HCT116 (cell line): Measurements from ENCODE around the gene B3GNT2. TPM values are rescaled to one million over a fixed set of nuclear protein-coding genes. Genes with fewer than 3 reads are reported as not detected.

Experiments
- ATAC-seq: fragments of 200-7000 bp; cut with Tn5 transposase; 2 replicates; pipeline ENCODE4 v1.9.1; 2020; ENCODE audit warnings: mild to moderate bottlenecking, moderate library complexity
- BruUV-seq: library from RNA; stranded (reverse); fragments of 400-500 nt; replicated peaks from 2 replicates; lab custom pipeline; 2021; lab: Mats Ljungman, UMichigan
- CTCF ChIA-PET: fragments of 300-600 bp; sonication (Branson Sonifier 250); formaldehyde crosslinking; loops from one replicate; lab custom pipeline; 2021; ENCODE audit warnings: antibody characterized with exemption; lab: Charles Lee
- POLR2A ChIA-PET: fragments of 300-600, 350-600 bp; sonication (Branson Sonifier 250); formaldehyde crosslinking; loops from one replicate; lab custom pipeline; 2021; ENCODE audit warnings: antibody characterized with exemption; lab: Charles Lee
- RAD21 ChIA-PET, 2 experiments: fragments of 300-600 bp; sonication (Branson Sonifier 250); formaldehyde crosslinking; loops; one replicate each; lab custom pipeline; 2023; ENCODE audit warnings: low total read pairs in 2 of 2; ENCODE audit not compliant: uncharacterized antibody in 2 of 2, unreplicated experiment in 2 of 2, low non-redundant PET in 1 of 2; lab: Charles Lee
- DNase-seq: peaks from one replicate; pipeline ENCODE4 v3.0.0-alpha.2; 2010; ENCODE audit warnings: low read depth, low spot score
- H2AFZ ChIP-seq: fragments of 200-600 bp; shearing (Covaris generic), sonication (generic); 2 replicates; pipeline ENCODE4 v1.6.1; 2017; ENCODE audit warnings: low read depth, mixed run types, mixed read lengths, antibody characterized with exemption, low read length; ENCODE audit not compliant: poor library complexity, severe bottlenecking
- H3K27ac ChIP-seq: 2 replicates; pipeline ENCODE4 v1.5.1; 2012; ENCODE audit warnings: low read depth, low read length
- H3K27me3 ChIP-seq: fragments of 200-600 bp; sonication (generic); 2 replicates; pipeline ENCODE4 v1.6.1; 2016; ENCODE audit warnings: mixed run types, low read length, mixed read lengths; ENCODE audit not compliant: insufficient read depth
- H3K36me3 ChIP-seq, 2 experiments: fragments of 200-500 bp in 1 of 2; fragments of 200-600 bp in 1 of 2; sonication (Bioruptor generic) in 1 of 2; sonication (generic) in 1 of 2; 2 replicates each; pipeline versions ENCODE4 v1.5.1 to v1.6.1; 2014 to 2016; ENCODE audit warnings: low read length in 2 of 2, inconsistent platforms in 1 of 2, mixed read lengths in 1 of 2, mixed run types in 1 of 2; ENCODE audit not compliant: insufficient read depth in 2 of 2, control insufficient read depth in 1 of 2
- H3K4me1 ChIP-seq, 2 experiments: fragments of 200-600 bp in 1 of 2; sonication (generic) in 1 of 2; 2 replicates each; pipeline versions ENCODE4 v1.5.1 to v1.6.1; 2012 to 2017; ENCODE audit warnings: low read length in 2 of 2, inconsistent platforms in 1 of 2, mild to moderate bottlenecking in 1 of 2, mixed read lengths in 1 of 2, mixed run types in 1 of 2, moderate library complexity in 1 of 2; ENCODE audit not compliant: insufficient read depth in 2 of 2, control insufficient read depth in 1 of 2
- H3K4me2 ChIP-seq: fragments of 200-600 bp; sonication (generic); 2 replicates; pipeline ENCODE4 v1.6.1; 2017; ENCODE audit warnings: mixed run types, low read length, mixed read lengths
- H3K4me3 ChIP-seq, 2 experiments: fragments of 200-600 bp in 1 of 2; sonication (generic) in 1 of 2; replicated peaks in 1 of 2; 2 replicates each; pipeline ENCODE4 v1.5.1; 2011 to 2016; ENCODE audit warnings: low read length in 2 of 2, control low read depth in 1 of 2, low read depth in 1 of 2, mild to moderate bottlenecking in 1 of 2, mixed read lengths in 1 of 2, mixed run types in 1 of 2
- H3K79me2 ChIP-seq: fragments of 200-600 bp; sonication (generic); 2 replicates; pipeline ENCODE4 v1.6.1; 2017; ENCODE audit warnings: mild to moderate bottlenecking, mixed run types, low read length, moderate library complexity, mixed read lengths; ENCODE audit not compliant: insufficient read depth
- H3K9ac ChIP-seq: fragments of 200-600 bp; sonication (generic); 2 replicates; pipeline ENCODE4 v1.6.1; 2016; ENCODE audit warnings: low read length, mixed read lengths
- H3K9me2 ChIP-seq: fragments of 200-600 bp; sonication (generic), shearing (Covaris generic); 2 replicates; pipeline ENCODE4 v1.6.1; 2017; ENCODE audit warnings: mixed run types, mild to moderate bottlenecking, moderate library complexity; ENCODE audit not compliant: insufficient read depth
- H3K9me3 ChIP-seq, 2 experiments: fragments of 200-500 bp in 1 of 2; fragments of 200-600 bp in 1 of 2; sonication (Bioruptor generic) in 1 of 2; sonication (generic) in 1 of 2; 2 replicates each; pipeline ENCODE4 v1.6.1; 2014 to 2017; ENCODE audit warnings: low read length in 2 of 2, mixed read lengths in 2 of 2, inconsistent platforms in 1 of 2, low read depth in 1 of 2, mild to moderate bottlenecking in 1 of 2, mixed run types in 1 of 2, moderate library complexity in 1 of 2; ENCODE audit not compliant: control insufficient read depth in 1 of 2, insufficient read depth in 1 of 2
- H4K20me1 ChIP-seq: fragments of 200-600 bp; sonication (generic), shearing (Covaris generic); 2 replicates; pipeline ENCODE4 v1.6.1; 2017; ENCODE audit warnings: mixed run types, mild to moderate bottlenecking, moderate library complexity; ENCODE audit not compliant: insufficient read depth
- CBX3 ChIP-seq: IDR thresholded peaks from 2 replicates; pipeline ENCODE4 v1.6.1; 2012; ENCODE audit warnings: low read depth
- CEBPB ChIP-seq: IDR thresholded peaks from 2 replicates; pipeline ENCODE4 v1.6.1; 2012; ENCODE audit warnings: low read depth
- ELF1 ChIP-seq: IDR thresholded peaks from 2 replicates; pipeline ENCODE4 v1.6.1; 2012; ENCODE audit warnings: low read depth, borderline replicate concordance
- EZH2phosphoT487 ChIP-seq: fragments of 200-600 bp; IDR thresholded peaks from 2 replicates; pipeline ENCODE4 v1.6.1; 2018; ENCODE audit warnings: antibody characterized with exemption, borderline replicate concordance
- RAD21 ChIP-seq: IDR thresholded peaks from 2 replicates; pipeline ENCODE4 v1.6.1; 2012; ENCODE audit warnings: low read depth, mild to moderate bottlenecking
- SIN3A ChIP-seq: IDR thresholded peaks from 2 replicates; pipeline ENCODE4 v1.6.1; 2012; ENCODE audit warnings: low read depth
- SRF ChIP-seq: IDR thresholded peaks from 2 replicates; pipeline ENCODE4 v1.6.1; 2012; ENCODE audit warnings: low read depth
- YY1 ChIP-seq: IDR thresholded peaks from 2 replicates; pipeline ENCODE4 v1.6.1; 2011; ENCODE audit warnings: low read length, low read depth, moderate library complexity, mild to moderate bottlenecking; ENCODE audit not compliant: insufficient replicate concordance; ENCODE audit errors: extremely low read depth
- ZFX ChIP-seq: fragments of 450-650 bp; IDR thresholded peaks from 2 replicates; pipeline ENCODE4 v1.6.1; 2017
- intact Hi-C: fragments of 100-400 bp; cut with micrococcal nuclease; formaldehyde crosslinking; loops from 2 replicates; pipeline ENCODE4 v1.10.0; 2022
- total RNA-seq: library from RNA; stranded (reverse); gene quantifications from one replicate; pipeline ENCODE4 v1.2.1, GENCODE V29; 2021; ENCODE audit not compliant: unreplicated experiment
- TF ChIP-seq, protein P1 (sequence below): IDR thresholded peaks from 2 replicates; pipeline ENCODE4 v1.6.1; 2012; ENCODE audit warnings: low read depth
- TF ChIP-seq, protein P2 (sequence below): IDR thresholded peaks from 2 replicates; pipeline ENCODE4 v1.6.1; 2012
- TF ChIP-seq, protein P3 (sequence below): IDR thresholded peaks from 2 replicates; pipeline ENCODE4 v1.6.1; 2012

The B3GNT2 gene
- total RNA-seq, 1 experiment from 2014 or later, result 21.5 TPM

DNA sequence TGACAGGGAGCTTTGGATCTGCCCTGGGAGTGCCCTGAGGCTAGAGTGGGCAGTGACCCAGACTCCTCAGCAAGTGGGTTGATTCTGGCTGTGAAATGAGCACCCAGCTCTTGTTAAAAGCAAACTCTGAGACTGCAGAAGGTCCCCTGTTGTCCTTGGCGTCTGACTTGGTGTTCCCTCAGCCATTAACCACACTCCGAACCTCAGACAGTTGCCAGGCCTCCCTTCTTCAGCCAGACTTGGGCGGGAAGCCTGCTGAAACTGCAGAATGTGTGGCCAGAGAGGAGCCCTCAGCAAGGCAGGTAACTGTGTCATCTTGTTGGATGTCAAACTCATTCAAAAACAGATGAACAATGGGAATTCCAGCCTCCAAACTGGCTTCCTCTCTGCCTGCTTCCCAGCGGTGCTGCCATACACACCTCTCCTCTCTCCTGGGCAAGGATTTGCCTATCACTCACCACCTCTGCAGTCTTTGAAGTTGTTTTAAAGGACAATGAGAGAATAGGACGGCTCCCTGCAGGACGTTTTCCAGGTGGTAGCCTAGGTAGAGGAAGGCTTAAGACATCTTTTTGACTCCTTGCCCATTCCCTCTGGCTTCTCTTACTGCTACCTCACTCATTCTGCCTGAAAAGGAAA lies 38.9 kb upstream of the B3GNT2 start:
- no peak overlapping the region for H3K9ac ChIP-seq
- H2AFZ ChIP-seq, result no peak overlapping the region
- CTCF ChIA-PET, result no interaction called here
- H3K27me3 ChIP-seq, result no peaks in the 10 kb centered on the region
- ATAC-seq (no peak), DNase-seq (no peak)
- H4K20me1 ChIP-seq, result no peaks in the 10 kb centered on the region
- POLR2A ChIA-PET, result no interaction called here
- RAD21 ChIA-PET, result no interaction called here
- BruUV-seq, result no TSS peak
- H3K4me2 ChIP-seq, result no peak overlapping the region
- H3K9me3 ChIP-seq, result no peaks in the 10 kb centered on the region
- no peak overlapping the region for H3K4me3 ChIP-seq
- no peaks in the 10 kb centered on the region for H3K36me3 ChIP-seq
- H3K9me2 ChIP-seq, result no peaks in the 10 kb centered on the region
- peaks cover 0 to 8% of the 10 kb centered on the region in 2 experiments; a peak in 2 of 4 replicates for H3K4me1 ChIP-seq
- intact Hi-C loops, result no loop called here
- no peaks in the 10 kb centered on the region for H3K79me2 ChIP-seq
- H3K27ac ChIP-seq, result no peak overlapping the region
- TF ChIP-seq SIN3A, result no peak
- TF ChIP-seq, protein P1, sequence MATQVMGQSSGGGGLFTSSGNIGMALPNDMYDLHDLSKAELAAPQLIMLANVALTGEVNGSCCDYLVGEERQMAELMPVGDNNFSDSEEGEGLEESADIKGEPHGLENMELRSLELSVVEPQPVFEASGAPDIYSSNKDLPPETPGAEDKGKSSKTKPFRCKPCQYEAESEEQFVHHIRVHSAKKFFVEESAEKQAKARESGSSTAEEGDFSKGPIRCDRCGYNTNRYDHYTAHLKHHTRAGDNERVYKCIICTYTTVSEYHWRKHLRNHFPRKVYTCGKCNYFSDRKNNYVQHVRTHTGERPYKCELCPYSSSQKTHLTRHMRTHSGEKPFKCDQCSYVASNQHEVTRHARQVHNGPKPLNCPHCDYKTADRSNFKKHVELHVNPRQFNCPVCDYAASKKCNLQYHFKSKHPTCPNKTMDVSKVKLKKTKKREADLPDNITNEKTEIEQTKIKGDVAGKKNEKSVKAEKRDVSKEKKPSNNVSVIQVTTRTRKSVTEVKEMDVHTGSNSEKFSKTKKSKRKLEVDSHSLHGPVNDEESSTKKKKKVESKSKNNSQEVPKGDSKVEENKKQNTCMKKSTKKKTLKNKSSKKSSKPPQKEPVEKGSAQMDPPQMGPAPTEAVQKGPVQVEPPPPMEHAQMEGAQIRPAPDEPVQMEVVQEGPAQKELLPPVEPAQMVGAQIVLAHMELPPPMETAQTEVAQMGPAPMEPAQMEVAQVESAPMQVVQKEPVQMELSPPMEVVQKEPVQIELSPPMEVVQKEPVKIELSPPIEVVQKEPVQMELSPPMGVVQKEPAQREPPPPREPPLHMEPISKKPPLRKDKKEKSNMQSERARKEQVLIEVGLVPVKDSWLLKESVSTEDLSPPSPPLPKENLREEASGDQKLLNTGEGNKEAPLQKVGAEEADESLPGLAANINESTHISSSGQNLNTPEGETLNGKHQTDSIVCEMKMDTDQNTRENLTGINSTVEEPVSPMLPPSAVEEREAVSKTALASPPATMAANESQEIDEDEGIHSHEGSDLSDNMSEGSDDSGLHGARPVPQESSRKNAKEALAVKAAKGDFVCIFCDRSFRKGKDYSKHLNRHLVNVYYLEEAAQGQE, result no peak
- TF ChIP-seq, protein P2, sequence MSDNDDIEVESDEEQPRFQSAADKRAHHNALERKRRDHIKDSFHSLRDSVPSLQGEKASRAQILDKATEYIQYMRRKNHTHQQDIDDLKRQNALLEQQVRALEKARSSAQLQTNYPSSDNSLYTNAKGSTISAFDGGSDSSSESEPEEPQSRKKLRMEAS, result no peak
- no peak for TF ChIP-seq SRF
- no peak for TF ChIP-seq CBX3
- no peak for TF ChIP-seq RAD21
- TF ChIP-seq, protein P3, sequence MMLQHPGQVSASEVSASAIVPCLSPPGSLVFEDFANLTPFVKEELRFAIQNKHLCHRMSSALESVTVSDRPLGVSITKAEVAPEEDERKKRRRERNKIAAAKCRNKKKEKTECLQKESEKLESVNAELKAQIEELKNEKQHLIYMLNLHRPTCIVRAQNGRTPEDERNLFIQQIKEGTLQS, result no peak
- TF ChIP-seq YY1, result no peak
- TF ChIP-seq CEBPB, result no peak
- no peak for TF ChIP-seq ELF1
- no peak for TF ChIP-seq EZH2phosphoT487
- no peak for TF ChIP-seq ZFX
